Loucy (cell line): ENCODE results near the gene ITPK1.

ENCODE experiments used
- CTCF ChIP-seq: fragments of 200-600 bp; sonication (generic); conservative IDR thresholded peaks from 2 replicates; pipeline ENCODE4 v1.5.1; 2014; ENCODE audit warnings: mild to moderate bottlenecking, antibody characterized with exemption, low read length
- EZH2phosphoT487 ChIP-seq: fragments of 200-600 bp; IDR thresholded peaks from 2 replicates; pipeline ENCODE4 v1.6.1; 2018; ENCODE audit warnings: antibody characterized with exemption, mild to moderate bottlenecking, moderate library complexity, borderline replicate concordance

GRCh38 chr14:93060841-93061240 lies 54.9 kb downstream of the ITPK1 start:
- TF ChIP-seq CTCF: no peak
- no peak for TF ChIP-seq EZH2phosphoT487
